CD14-positive monocyte (primary cell): ENCODE measurements around the gene ADCY2. TPM values are rescaled to one million over a fixed set of nuclear protein-coding genes. Genes with fewer than 3 reads are reported as not detected.

Experiments
- DNase-seq, 3 donors: peaks; one replicate each; pipeline ENCODE4 v3.0.0-alpha.2; 2011 to 2022
- H2AFZ ChIP-seq: 2 replicates; pipeline ENCODE4 v1.6.0; 2012; ENCODE audit warnings: mild to moderate bottlenecking, low read depth, low read length, inconsistent platforms; ENCODE audit not compliant: insufficient read depth, poor library complexity, severe bottlenecking
- H3K27ac ChIP-seq, 2 donors: 1 replicate in 1 of 2; 2 replicates in 1 of 2; pipeline ENCODE4 v1.5.1; 2012 to 2013; ENCODE audit warnings: low read length in 2 of 2, control low read depth in 1 of 2, inconsistent platforms in 1 of 2, low read depth in 1 of 2, mild to moderate bottlenecking in 1 of 2
- H3K27me3 ChIP-seq, 2 donors: one replicate each; pipeline versions ENCODE4 v1.6.0 to v1.6.1; 2011 to 2013; ENCODE audit warnings: low read length in 2 of 2; ENCODE audit not compliant: control insufficient read depth in 2 of 2, insufficient read depth in 2 of 2
- H3K36me3 ChIP-seq, 2 donors: replicated peaks in 1 of 2; 1 replicate in 1 of 2; 2 replicates in 1 of 2; pipeline versions ENCODE4 v1.5.1 to v1.6.1; 2012 to 2013; ENCODE audit warnings: low read length in 2 of 2, control low read depth in 1 of 2, inconsistent platforms in 1 of 2, mild to moderate bottlenecking in 1 of 2; ENCODE audit not compliant: insufficient read depth in 2 of 2, control insufficient read depth in 1 of 2
- H3K4me1 ChIP-seq, 2 donors: 1 replicate in 1 of 2; 2 replicates in 1 of 2; pipeline versions ENCODE4 v1.5.1 to v1.6.1; 2012 to 2013; ENCODE audit warnings: low read length in 2 of 2, control low read depth in 1 of 2, inconsistent platforms in 1 of 2, mild to moderate bottlenecking in 1 of 2, moderate library complexity in 1 of 2; ENCODE audit not compliant: insufficient read depth in 2 of 2, control insufficient read depth in 1 of 2
- H3K4me2 ChIP-seq: replicated peaks from 2 replicates; pipeline ENCODE3; 2012; ENCODE audit warnings: low read length, moderate library complexity, mild to moderate bottlenecking; ENCODE audit not compliant: poor library complexity, severe bottlenecking; ENCODE audit errors: extremely low read depth
- H3K4me3 ChIP-seq, 3 experiments: fragments of 200-600 bp in 1 of 3; sonication (generic) in 1 of 3; replicated peaks in 1 of 3; 1 replicate in 2 of 3; 2 replicates in 1 of 3; pipeline ENCODE4 v1.5.1; 2011 to 2013; ENCODE audit warnings: low read length in 3 of 3, mild to moderate bottlenecking in 3 of 3, control low read depth in 2 of 3, low read depth in 2 of 3, inconsistent platforms in 1 of 3, moderate library complexity in 1 of 3
- H3K79me2 ChIP-seq: 2 replicates; pipeline ENCODE4 v1.6.0; 2012; ENCODE audit warnings: mild to moderate bottlenecking, control low read depth, inconsistent platforms, low read length, moderate library complexity; ENCODE audit not compliant: insufficient read depth
- H3K9ac ChIP-seq: 2 replicates; pipeline ENCODE4 v1.6.0; 2017; ENCODE audit warnings: low read length, mild to moderate bottlenecking; ENCODE audit not compliant: insufficient read depth, poor library complexity, severe bottlenecking
- H3K9me3 ChIP-seq, 2 donors: replicated peaks in 1 of 2; 1 replicate in 1 of 2; 2 replicates in 1 of 2; pipeline versions ENCODE4 v1.5.1 to v1.6.1; 2012 to 2013; ENCODE audit warnings: low read length in 2 of 2, control low read depth in 1 of 2; ENCODE audit not compliant: control insufficient read depth in 1 of 2, insufficient read depth in 1 of 2
- H4K20me1 ChIP-seq: 2 replicates; pipeline ENCODE4 v1.6.0; 2012; ENCODE audit warnings: mild to moderate bottlenecking, low read length, control low read depth, moderate library complexity; ENCODE audit not compliant: insufficient read depth
- H3K27ac Mint-ChIP-seq, 7 donors: one replicate each; pipeline ENCODE4 v1.8.0; 2020; ENCODE audit warnings: mild to moderate bottlenecking in 7 of 7, mixed read lengths in 7 of 7, moderate library complexity in 6 of 7, inconsistent platforms in 2 of 7
- H3K27me3 Mint-ChIP-seq, 3 donors: one replicate each; pipeline ENCODE4 v1.8.0; 2021 to 2022; ENCODE audit warnings: low read depth in 3 of 3, mild to moderate bottlenecking in 3 of 3, mixed read lengths in 3 of 3, moderate library complexity in 3 of 3, inconsistent platforms in 1 of 3
- H3K36me3 Mint-ChIP-seq, 2 donors: one replicate each; pipeline ENCODE4 v1.8.0; 2020; ENCODE audit warnings: mixed read lengths in 2 of 2, inconsistent platforms in 1 of 2, mild to moderate bottlenecking in 1 of 2
- H3K4me1 Mint-ChIP-seq: one replicate; pipeline ENCODE4 v1.8.0; 2020; ENCODE audit warnings: mild to moderate bottlenecking, mixed read lengths
- H3K4me3 Mint-ChIP-seq, 2 donors: one replicate each; pipeline ENCODE4 v1.8.0; 2020; ENCODE audit warnings: mild to moderate bottlenecking in 2 of 2, mixed read lengths in 2 of 2, moderate library complexity in 1 of 2
- H3K9me3 Mint-ChIP-seq, 7 donors: one replicate each; pipeline ENCODE4 v1.8.0; 2020 to 2022; ENCODE audit warnings: mixed read lengths in 7 of 7, mild to moderate bottlenecking in 6 of 7, moderate library complexity in 6 of 7, inconsistent platforms in 2 of 7
- WGBS: methylation state at CpG from one replicate; pipeline ENCODE4 v1.1.5; 2013; ENCODE audit warnings: missing lambda C conversion rate; ENCODE audit not compliant: insufficient coverage; 5-methylcytosine and 5-hydroxymethylcytosine counted together
- intact Hi-C, 2 donors: fragments of 100-400 bp; cut with micrococcal nuclease; formaldehyde crosslinking; loops; one replicate each; pipeline versions ENCODE4 v1.15.0 to v1.15.1; 2023
- polyA plus RNA-seq, 3 donors: library from polyadenylated mRNA; depleted of rRNA in 1 of 3; unstranded in 2 of 3; stranded (reverse) in 1 of 3; fragments of 300-500 nt in 2 of 3; fragments of >200 nt in 1 of 3; fragmentation: Illumina TruSeq in 2 of 3; gene quantifications; 1 replicate in 2 of 3; 2 replicates in 1 of 3; pipeline ENCODE4 v1.2.3, GENCODE V29; 2012 to 2021
- TF ChIP-seq, protein P1 (sequence below): fragments of 200-600 bp; IDR thresholded peaks from one replicate; pipeline ENCODE4 v1.8.0; 2022; ENCODE audit warnings: antibody characterized with exemption, mild to moderate bottlenecking

ADCY2 gene
- polyA plus RNA-seq, 3 donors, result not detected

- no peak overlapping the region for H3K4me2 ChIP-seq
- no peak overlapping the region for H2AFZ ChIP-seq
- no peaks in the 10 kb centered on the region for H3K36me3 Mint-ChIP-seq
- no peak overlapping the region for H3K4me3 ChIP-seq
- peaks cover 4 to 7% (median 5%) of the 10 kb centered on the region in 3 donors for H3K27me3 Mint-ChIP-seq
- no peaks in the 10 kb centered on the region for H3K9me3 Mint-ChIP-seq
- intact Hi-C loops, result no loop called here
- H3K4me1 ChIP-seq, result no peaks in the 10 kb centered on the region
- no peak overlapping the region for H3K4me3 Mint-ChIP-seq
- H3K27ac ChIP-seq, result no peak overlapping the region
- H3K9me3 ChIP-seq, result no peaks in the 10 kb centered on the region
- peaks cover 4% of the 10 kb centered on the region for H3K4me1 Mint-ChIP-seq
- H4K20me1 ChIP-seq, result no peaks in the 10 kb centered on the region
- no peak overlapping the region for H3K27ac Mint-ChIP-seq
- no peaks in the 10 kb centered on the region for H3K27me3 ChIP-seq
- H3K9ac ChIP-seq, result no peak overlapping the region
- DNase-seq, result no peak
- 99% methylated on average over 11 of the region's 11 CpGs for WGBS
- no peaks in the 10 kb centered on the region for H3K36me3 ChIP-seq
- no peaks in the 10 kb centered on the region for H3K79me2 ChIP-seq
- TF ChIP-seq, protein P1, sequence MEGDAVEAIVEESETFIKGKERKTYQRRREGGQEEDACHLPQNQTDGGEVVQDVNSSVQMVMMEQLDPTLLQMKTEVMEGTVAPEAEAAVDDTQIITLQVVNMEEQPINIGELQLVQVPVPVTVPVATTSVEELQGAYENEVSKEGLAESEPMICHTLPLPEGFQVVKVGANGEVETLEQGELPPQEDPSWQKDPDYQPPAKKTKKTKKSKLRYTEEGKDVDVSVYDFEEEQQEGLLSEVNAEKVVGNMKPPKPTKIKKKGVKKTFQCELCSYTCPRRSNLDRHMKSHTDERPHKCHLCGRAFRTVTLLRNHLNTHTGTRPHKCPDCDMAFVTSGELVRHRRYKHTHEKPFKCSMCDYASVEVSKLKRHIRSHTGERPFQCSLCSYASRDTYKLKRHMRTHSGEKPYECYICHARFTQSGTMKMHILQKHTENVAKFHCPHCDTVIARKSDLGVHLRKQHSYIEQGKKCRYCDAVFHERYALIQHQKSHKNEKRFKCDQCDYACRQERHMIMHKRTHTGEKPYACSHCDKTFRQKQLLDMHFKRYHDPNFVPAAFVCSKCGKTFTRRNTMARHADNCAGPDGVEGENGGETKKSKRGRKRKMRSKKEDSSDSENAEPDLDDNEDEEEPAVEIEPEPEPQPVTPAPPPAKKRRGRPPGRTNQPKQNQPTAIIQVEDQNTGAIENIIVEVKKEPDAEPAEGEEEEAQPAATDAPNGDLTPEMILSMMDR, result no peak
These were observed 429.7 kb downstream of the ADCY2 start for GRCh38 chr5:7825630-7826029.

DNA sequence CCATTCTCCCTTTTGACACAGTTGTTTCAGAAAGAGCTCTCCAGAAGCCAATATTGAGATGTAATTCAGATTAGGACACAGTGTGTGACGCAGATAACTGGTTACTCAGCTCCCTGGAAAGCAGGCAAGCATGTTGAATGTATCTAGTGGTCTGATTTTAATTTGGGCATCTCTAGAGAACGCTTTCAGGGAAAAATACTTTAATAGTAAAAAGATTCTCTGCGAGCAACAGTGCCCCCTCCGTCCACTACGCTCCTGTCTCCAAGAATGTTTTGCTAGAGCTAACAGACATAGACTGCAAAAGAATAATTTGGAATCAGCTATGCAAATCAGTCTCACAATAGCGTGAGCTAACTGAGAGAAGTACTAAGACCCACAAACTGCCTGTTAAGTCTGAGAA is 431.7 kb downstream of the ADCY2 start:
- no peaks in the 10 kb centered on the region for H3K9me3 ChIP-seq
- H3K36me3 ChIP-seq, result no peaks in the 10 kb centered on the region
- Mint-ChIP-seq H3K27me3 (peaks cover 6 to 8% (median 7%) of the 10 kb centered on the region in 3 donors), H3K9me3 (peaks cover 0 to 3% (median 0%) of the 10 kb centered on the region in 7 donors), H3K27ac (no peak overlapping the region), H3K36me3 (no peaks in the 10 kb centered on the region), H3K4me1 (no peaks in the 10 kb centered on the region), H3K4me3 (no peak overlapping the region)
- no peak for DNase-seq
- intact Hi-C loops, result no loop called here
- H3K4me1 ChIP-seq, result no peaks in the 10 kb centered on the region
- H4K20me1 ChIP-seq, result no peaks in the 10 kb centered on the region
- no peaks in the 10 kb centered on the region for H3K27me3 ChIP-seq
- no peak overlapping the region for H3K4me3 ChIP-seq
- WGBS, result 91% methylated on average over 4 of the region's 6 CpGs
- TF ChIP-seq, protein P1, result no peak
- H2AFZ ChIP-seq, result no peak overlapping the region
- H3K4me2 ChIP-seq, result no peak overlapping the region
- H3K27ac ChIP-seq, result no peak overlapping the region
- H3K79me2 ChIP-seq, result no peaks in the 10 kb centered on the region
- no peak overlapping the region for H3K9ac ChIP-seq
